Karpas-422 (cell line): ENCODE measurements around the gene CHST13. TPM values are rescaled to one million over a fixed set of nuclear protein-coding genes. Genes with fewer than 3 reads are reported as not detected.

Experiments used
- DNase-seq: peaks from one replicate; pipeline ENCODE4 v3.0.0-alpha.2; 2015
- H2AFZ ChIP-seq: fragments of 200-600 bp; sonication (generic); 2 replicates; pipeline ENCODE4 v1.6.1; 2014; ENCODE audit warnings: antibody characterized with exemption, low read length, mixed read lengths
- H3K27ac ChIP-seq: fragments of 200-600 bp; sonication (generic); 2 replicates; pipeline ENCODE4 v1.5.1; 2014; ENCODE audit warnings: mild to moderate bottlenecking, low read length, moderate library complexity
- H3K27me3 ChIP-seq: fragments of 200-600 bp; sonication (generic); 2 replicates; pipeline ENCODE4 v1.6.1; 2014; ENCODE audit warnings: low read length, mixed read lengths
- H3K36me3 ChIP-seq: fragments of 200-600 bp; sonication (generic); 2 replicates; pipeline ENCODE4 v1.6.1; 2014; ENCODE audit warnings: low read length, mixed read lengths; ENCODE audit not compliant: insufficient read depth
- H3K4me1 ChIP-seq: fragments of 200-600 bp; sonication (generic); 2 replicates; pipeline ENCODE4 v1.6.1; 2014; ENCODE audit warnings: mild to moderate bottlenecking, low read length, mixed read lengths
- H3K4me2 ChIP-seq: fragments of 200-600 bp; sonication (generic); 2 replicates; pipeline ENCODE4 v1.6.1; 2014; ENCODE audit warnings: low read length, low read depth, mild to moderate bottlenecking; ENCODE audit not compliant: poor library complexity, severe bottlenecking
- H3K4me3 ChIP-seq: fragments of 200-600 bp; sonication (generic); 2 replicates; pipeline ENCODE4 v1.5.1; 2014; ENCODE audit warnings: mild to moderate bottlenecking, antibody characterized with exemption, low read length, mixed read lengths
- H3K79me2 ChIP-seq: fragments of 200-600 bp; sonication (generic); 2 replicates; pipeline ENCODE4 v1.6.1; 2014; ENCODE audit warnings: mild to moderate bottlenecking, low read length, mixed read lengths
- H3K9ac ChIP-seq: fragments of 200-600 bp; sonication (generic); 2 replicates; pipeline ENCODE4 v1.6.0; 2014; ENCODE audit warnings: low read length
- H3K9me2 ChIP-seq: fragments of 200-600 bp; sonication (generic), shearing (Covaris generic); replicated peaks from 2 replicates; pipeline ENCODE4 v1.6.0; 2014; ENCODE audit warnings: mild to moderate bottlenecking, low read length, moderate library complexity; ENCODE audit not compliant: insufficient read depth
- H3K9me3 ChIP-seq: fragments of 300-700, 200-600 bp; sonication (generic); 2 replicates; pipeline ENCODE4 v1.6.1; 2014; ENCODE audit warnings: low read length, mixed read lengths
- H4K20me1 ChIP-seq: fragments of 200-600 bp; sonication (generic); 2 replicates; pipeline ENCODE4 v1.6.1; 2014; ENCODE audit warnings: mild to moderate bottlenecking, antibody characterized with exemption, low read length, low read depth; ENCODE audit not compliant: insufficient read depth
- total RNA-seq: library from RNA; depleted of rRNA; stranded (reverse); fragments of >200 nt; shearing (Covaris generic); gene quantifications from 2 replicates; pipeline ENCODE4 v1.2.3, GENCODE V29; 2014; ENCODE audit warnings: low replicate concordance

The CHST13 gene
- total RNA-seq, 1 experiment from 2014 or later = not detected

- Histone ChIP-seq H3K9ac (no peak overlapping the region), H3K79me2 (no peaks in the 10 kb centered on the region), H3K36me3 (no peaks in the 10 kb centered on the region), H3K9me2 (no peaks in the 10 kb centered on the region), H3K4me1 (no peaks in the 10 kb centered on the region), H3K4me3 (no peak overlapping the region), H3K4me2 (no peak overlapping the region), H4K20me1 (no peaks in the 10 kb centered on the region), H2AFZ (no peak overlapping the region), H3K27me3 (no peaks in the 10 kb centered on the region), H3K27ac (no peak overlapping the region), H3K9me3 (no peaks in the 10 kb centered on the region)
- DNase-seq = no peak
Measured at GRCh38 chr3:126537116-126537729, 13.3 kb downstream of the CHST13 start.

- Histone ChIP-seq H3K4me3 (no peak overlapping the region), H3K4me2 (no peak overlapping the region), H3K27me3 (no peaks in the 10 kb centered on the region), H2AFZ (no peak overlapping the region), H3K4me1 (no peaks in the 10 kb centered on the region), H3K9ac (no peak overlapping the region), H3K79me2 (no peaks in the 10 kb centered on the region), H4K20me1 (no peaks in the 10 kb centered on the region), H3K27ac (no peak overlapping the region), H3K9me3 (no peaks in the 10 kb centered on the region), H3K36me3 (no peaks in the 10 kb centered on the region), H3K9me2 (no peaks in the 10 kb centered on the region)
- DNase-seq = no peak
Measured at GRCh38 chr3:126537730-126538281, 13.9 kb downstream of the CHST13 start.

DNA sequence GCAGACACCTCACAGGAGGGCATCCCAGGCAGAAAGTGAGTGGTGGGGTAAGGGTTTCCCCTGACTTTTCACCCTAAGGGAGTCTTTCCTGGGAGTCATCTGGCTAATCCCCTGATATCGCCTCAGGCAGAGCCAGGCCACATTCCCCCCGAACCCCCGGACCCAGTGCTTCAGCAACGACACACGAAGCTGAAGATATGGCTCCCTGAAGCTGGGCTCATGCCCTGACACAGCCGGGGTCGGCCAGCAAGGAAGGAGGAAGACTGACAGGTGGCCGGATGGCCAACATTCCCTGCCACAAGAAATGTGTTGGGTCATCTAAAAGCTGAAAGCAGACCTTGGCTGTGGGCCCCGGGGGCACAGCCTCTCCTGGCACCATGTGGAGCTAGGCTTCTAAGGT lies 14.4 kb downstream of the CHST13 start:
- H3K4me3 ChIP-seq = no peak overlapping the region
- H3K9ac ChIP-seq = no peak overlapping the region
- no peak overlapping the region for H2AFZ ChIP-seq
- no peaks in the 10 kb centered on the region for H3K9me2 ChIP-seq
- no peaks in the 10 kb centered on the region for H3K36me3 ChIP-seq
- no peaks in the 10 kb centered on the region for H4K20me1 ChIP-seq
- no peak overlapping the region for H3K4me2 ChIP-seq
- no peaks in the 10 kb centered on the region for H3K9me3 ChIP-seq
- no peak overlapping the region for H3K27ac ChIP-seq
- H3K79me2 ChIP-seq = no peaks in the 10 kb centered on the region
- no peaks in the 10 kb centered on the region for H3K27me3 ChIP-seq
- H3K4me1 ChIP-seq = no peaks in the 10 kb centered on the region
- no peak for DNase-seq

DNA sequence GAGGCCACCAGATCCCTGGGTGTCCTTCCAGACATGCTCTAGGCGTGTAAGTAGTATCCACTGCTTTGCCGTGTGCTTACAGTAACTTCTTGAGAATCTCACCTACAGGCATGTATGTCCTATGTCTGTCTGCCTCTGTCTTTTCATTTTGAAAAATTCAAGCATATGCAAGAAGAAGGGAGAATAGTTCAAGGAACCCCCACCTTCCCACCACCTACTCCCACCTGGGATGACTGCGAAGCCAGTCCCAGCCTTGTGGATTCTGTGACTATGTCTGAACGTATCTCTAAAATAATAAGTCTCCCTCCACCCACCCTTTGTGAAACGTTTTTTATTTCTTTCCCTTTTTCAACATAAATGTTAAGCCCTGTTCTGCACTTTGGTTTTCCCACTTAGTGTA lies 15.0 kb downstream of the CHST13 start:
- H3K79me2 ChIP-seq = no peaks in the 10 kb centered on the region
- H3K4me1 ChIP-seq = no peaks in the 10 kb centered on the region
- no peak for DNase-seq
- H3K27ac ChIP-seq = no peak overlapping the region
- H4K20me1 ChIP-seq = 0 out of 2 replicates have a peak, but pooled peaks cover 4% of the 10 kb centered on the region
- no peak overlapping the region for H3K4me3 ChIP-seq
- no peaks in the 10 kb centered on the region for H3K27me3 ChIP-seq
- no peaks in the 10 kb centered on the region for H3K36me3 ChIP-seq
- H2AFZ ChIP-seq = no peak overlapping the region
- H3K9ac ChIP-seq = no peak overlapping the region
- H3K9me2 ChIP-seq = no peaks in the 10 kb centered on the region
- H3K9me3 ChIP-seq = no peaks in the 10 kb centered on the region
- no peak overlapping the region for H3K4me2 ChIP-seq

GRCh38 chr3:126539558-126540250 lies 15.7 kb downstream of the CHST13 start:
- Histone ChIP-seq H3K27me3 (no peaks in the 10 kb centered on the region), H3K9ac (no peak overlapping the region), H3K9me2 (no peaks in the 10 kb centered on the region), H3K9me3 (no peaks in the 10 kb centered on the region), H3K4me2 (no peak overlapping the region), H3K4me1 (no peaks in the 10 kb centered on the region), H4K20me1 (0 out of 2 replicates have a peak, but pooled peaks cover 4% of the 10 kb centered on the region), H3K79me2 (no peaks in the 10 kb centered on the region), H3K36me3 (no peaks in the 10 kb centered on the region), H3K4me3 (no peak overlapping the region), H2AFZ (no peak overlapping the region), H3K27ac (no peak overlapping the region)
- DNase-seq = no peak

DNA sequence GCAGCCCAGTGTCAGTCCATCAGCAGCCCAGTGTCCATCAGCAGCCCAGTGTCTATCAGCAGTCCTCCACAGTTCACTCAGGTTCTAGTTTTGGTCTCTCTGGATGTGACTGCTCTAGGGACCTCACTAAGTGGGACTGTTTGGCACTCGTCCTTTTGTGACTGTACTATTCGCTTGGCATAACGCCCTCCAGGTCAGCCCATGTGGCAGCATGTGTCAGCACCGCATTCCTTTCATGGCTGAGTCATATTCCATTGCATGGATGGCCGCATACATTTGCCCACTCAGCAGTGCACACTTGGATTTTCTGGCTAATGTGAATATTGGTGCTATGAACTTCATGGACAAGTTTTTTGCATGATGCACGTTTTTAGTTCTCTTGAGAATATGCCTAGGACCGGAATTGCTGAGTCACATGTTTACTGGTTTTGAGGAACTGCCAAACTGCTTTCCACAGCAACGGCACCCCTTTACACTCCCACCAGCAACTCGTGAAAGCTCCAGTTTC lies 16.4 kb downstream of the CHST13 start:
- Histone ChIP-seq H3K9me2 (no peaks in the 10 kb centered on the region), H3K27ac (no peak overlapping the region), H3K9me3 (no peaks in the 10 kb centered on the region), H2AFZ (no peak overlapping the region), H3K4me1 (no peaks in the 10 kb centered on the region), H3K9ac (no peak overlapping the region), H3K4me3 (no peak overlapping the region), H3K4me2 (no peak overlapping the region), H4K20me1 (0 out of 2 replicates have a peak, but pooled peaks cover 4% of the 10 kb centered on the region), H3K27me3 (no peaks in the 10 kb centered on the region), H3K79me2 (no peaks in the 10 kb centered on the region), H3K36me3 (no peaks in the 10 kb centered on the region)
- DNase-seq = no peak

- Histone ChIP-seq H3K9me3 (no peaks in the 10 kb centered on the region), H2AFZ (no peak overlapping the region), H3K9me2 (no peaks in the 10 kb centered on the region), H3K9ac (no peak overlapping the region), H4K20me1 (0 out of 2 replicates have a peak, but pooled peaks cover 4% of the 10 kb centered on the region), H3K4me2 (no peak overlapping the region), H3K27me3 (no peaks in the 10 kb centered on the region), H3K4me3 (no peak overlapping the region), H3K4me1 (no peaks in the 10 kb centered on the region), H3K36me3 (no peaks in the 10 kb centered on the region), H3K27ac (no peak overlapping the region), H3K79me2 (no peaks in the 10 kb centered on the region)
- no peak for DNase-seq
Measured at GRCh38 chr3:126540951-126541627, 17.1 kb downstream of the CHST13 start.
